GOT3 (cell line): ENCODE data around the gene BCAP29.
"Not testable (repeated sequence)": the region's sequence is repeated elsewhere in the genome, so short reads cannot be mapped to it uniquely, and the experiment has no call there.

ENCODE experiments used
- DNase-seq: peaks from one replicate; lab custom pipeline; 2025; ENCODE audit warnings: mixed read lengths; lab: John Stamatoyannopoulos, UW

The BCAP29 gene

DNA sequence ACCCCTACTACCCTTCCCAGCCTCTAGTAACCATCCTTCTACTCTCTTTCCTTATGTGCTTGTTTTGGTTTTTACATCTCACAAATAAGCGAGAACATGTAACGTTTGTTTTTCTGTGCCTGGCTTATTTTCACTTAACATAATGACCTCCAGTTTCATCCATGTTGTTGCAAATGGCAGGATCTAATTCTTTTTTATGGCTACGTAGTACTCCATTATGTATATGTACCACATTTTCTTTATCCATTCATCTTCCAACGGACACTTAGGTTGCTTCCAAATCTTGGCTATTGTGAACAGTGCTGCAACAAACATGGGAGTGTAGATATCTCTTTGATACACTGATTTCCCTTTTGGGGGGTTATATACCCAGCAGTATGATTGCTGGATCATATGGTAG is 47.0 kb downstream of the BCAP29 start:
- no peak for DNase-seq

DNA sequence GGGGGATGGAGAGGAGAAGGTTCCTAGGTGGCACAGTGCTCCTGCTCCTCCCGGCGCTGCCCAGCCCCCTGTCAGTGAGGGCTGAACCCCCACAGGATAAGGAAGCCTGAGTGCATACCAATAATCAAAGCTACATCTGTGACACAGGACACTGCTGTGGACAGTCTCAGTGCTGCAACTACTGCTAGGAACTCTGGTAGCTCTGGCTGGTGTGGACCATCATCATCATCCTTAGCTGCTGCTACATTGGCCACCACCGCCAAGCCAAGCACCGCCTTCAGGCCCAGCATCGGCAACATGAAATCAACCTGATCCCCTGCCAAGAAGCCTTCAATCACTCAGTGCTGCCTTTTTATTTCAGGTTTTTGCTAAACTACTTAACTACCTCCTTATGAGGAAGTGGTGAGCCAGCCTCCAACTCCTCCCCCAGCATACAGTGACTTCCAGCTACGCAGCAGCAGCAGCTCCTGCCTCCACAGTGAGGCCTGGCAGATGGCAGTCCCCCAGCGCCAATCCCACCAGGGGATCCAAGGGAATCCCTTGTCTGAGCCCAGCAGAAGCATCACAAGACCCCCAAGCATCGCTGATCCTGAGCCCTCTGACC is 48.5 kb downstream of the BCAP29 start:
- no peak for DNase-seq

DNA sequence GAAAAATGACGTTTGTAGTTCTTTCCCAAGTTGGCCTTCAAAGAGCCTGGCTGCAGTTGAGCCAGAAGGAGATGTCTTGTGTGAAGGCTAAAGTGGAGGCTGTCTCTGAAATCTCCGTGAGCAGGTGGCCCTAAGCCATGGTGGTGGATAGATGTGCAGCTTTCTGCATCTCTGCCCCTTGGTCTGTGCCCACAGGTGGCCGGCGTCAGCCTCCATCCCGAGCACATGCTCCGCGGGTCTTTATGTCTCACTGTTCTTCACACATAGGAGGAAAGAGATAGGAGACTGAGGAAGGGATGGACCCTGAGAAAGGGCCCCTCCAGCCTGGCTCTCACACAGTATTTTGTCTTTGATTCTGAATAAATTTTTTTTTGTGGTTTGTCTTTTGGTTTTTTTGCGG is 50.3 kb downstream of the BCAP29 start:
- no peak for DNase-seq

DNA sequence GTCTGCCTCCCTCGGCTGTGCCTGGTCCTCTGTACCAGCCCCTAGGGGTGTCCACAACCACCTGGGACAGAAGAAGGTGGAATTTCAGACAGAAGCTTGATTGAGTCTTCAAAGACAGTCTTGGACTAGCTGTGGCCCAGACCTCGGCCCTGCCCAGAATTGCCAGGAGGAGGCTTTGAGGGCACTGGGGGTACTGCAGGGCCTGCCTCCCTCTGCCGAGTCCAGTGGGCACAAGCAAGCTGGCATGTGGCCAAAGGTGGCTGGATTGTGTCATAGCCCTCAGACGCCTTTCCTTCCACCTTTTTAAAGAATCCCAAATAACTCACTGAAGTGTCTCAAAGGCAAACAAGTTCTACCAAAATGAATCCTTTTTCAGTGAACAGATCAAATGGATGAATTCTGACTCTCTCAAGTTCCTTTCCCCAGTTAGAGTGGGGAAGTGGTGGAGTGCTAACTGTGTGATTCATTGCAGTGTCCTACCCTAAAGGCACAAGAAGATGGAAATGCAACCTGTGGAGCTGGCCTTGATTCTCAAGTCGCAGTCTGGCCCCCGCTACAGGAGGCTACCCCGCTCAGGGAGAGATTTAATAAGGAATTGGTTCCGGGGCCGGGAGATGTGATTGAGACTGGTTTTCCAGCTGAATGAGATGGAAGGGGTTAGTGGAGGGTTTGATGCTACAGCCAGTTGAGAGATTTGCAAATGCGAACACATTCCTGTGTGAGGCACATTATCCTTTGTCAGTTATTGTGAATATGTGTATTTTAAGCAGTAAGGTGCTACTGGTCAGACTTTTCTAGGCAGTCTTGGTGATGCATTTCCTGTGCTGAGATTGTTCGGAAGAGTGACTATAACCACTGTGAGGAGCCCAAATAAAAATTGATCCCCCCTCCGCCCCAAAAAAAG is 51.8 kb downstream of the BCAP29 start:
- DNase-seq, result no peak

DNA sequence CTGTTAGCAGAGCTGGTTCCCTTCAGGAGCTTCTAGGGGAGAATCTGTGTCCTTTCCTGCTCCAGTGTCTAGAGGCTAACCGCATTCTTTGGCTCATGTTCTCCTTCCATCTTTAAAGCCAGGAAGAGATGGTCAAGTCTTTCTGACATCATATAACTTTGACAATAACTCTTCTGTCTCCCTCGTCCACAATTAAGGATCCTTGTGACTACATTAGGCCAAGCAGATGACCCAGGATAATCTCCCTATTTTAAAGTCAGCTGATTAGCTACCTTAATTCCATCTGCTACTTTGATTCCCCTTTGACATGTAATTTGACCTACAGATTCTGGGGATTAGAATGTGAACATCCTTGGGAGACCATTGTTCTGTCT is 52.4 kb downstream of the BCAP29 start:
- DNase-seq, result no peak

DNA sequence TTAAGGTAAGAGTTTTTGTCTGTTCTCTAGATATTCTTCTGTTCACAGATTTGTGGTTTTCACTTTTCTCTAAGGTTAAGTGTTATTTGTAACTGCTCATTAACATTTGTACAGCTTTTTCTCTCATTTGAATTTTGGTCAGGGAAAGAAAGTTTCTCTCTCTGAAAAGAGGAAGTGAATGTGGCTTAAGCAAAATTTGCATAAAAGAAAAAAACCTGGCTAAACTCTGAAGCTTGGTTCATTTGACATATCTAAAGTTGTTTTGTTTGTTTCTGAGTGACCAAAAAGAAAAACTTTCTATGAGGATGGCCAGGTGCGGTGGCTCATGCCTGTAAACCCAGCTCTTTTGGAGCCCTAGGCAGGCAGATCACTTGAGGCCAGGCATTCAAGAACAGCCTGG is 58.5 kb downstream of the BCAP29 start:
- DNase-seq, result no peak

DNA sequence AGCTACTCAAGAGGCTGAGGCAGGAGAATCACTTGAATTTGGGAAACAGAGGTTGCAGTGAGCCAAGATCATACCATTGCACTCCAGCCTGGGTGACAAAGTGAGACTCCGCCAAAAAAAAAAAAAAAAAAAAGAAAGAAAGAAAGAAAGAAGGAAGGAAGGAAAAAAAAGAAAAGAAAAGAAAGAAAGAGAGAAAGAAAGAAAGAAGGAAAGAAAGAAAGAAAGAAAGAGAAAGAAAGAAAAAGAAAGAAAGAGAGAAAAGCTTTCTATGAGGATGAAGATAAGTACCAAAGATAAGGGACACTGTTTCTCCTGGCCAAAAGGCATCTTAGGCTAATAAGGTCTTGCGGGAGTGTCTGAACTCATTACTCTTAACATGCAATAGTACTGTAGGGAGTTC is 59.0 kb downstream of the BCAP29 start:
- DNase-seq, result not testable (repeated sequence)

DNA sequence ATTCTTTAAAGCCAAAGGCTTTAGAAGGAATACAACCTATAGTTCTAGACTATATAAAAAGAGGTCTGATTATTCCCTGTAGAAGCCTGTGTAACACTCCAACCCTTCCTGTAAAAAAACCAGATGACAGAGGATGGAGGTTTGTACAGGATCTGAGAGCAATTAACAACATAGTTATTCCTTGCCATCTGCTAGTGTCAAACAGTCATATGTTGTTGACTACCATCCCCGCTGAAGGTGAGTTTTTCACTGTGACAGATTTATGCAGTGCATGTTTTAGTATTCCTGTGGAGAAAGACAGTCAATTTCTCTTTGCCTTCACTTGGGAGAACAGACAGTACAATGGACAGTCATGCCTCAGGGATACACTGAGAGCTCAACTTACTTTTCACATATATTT is 61.6 kb downstream of the BCAP29 start:
- DNase-seq, result no peak

DNA sequence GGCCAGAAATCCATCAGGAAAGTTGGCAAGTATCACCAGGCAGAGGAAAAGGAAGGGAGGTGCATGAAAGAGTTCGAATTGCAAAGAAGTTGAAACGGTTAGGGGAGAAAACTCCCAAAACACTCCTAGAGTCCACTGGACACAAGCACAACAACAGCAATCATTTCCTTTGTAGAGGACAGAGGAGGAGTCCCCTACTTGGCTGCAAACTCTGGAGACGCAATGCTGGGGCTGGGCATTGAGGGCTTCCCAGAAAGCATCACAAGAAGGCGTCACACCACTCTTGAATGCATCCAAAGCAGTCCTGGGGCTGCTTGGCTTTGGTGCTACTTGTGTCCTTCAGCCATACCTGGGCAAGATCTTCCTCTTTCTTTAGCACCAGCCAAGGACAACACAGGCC is 62.5 kb downstream of the BCAP29 start:
- DNase-seq, result no peak

DNA sequence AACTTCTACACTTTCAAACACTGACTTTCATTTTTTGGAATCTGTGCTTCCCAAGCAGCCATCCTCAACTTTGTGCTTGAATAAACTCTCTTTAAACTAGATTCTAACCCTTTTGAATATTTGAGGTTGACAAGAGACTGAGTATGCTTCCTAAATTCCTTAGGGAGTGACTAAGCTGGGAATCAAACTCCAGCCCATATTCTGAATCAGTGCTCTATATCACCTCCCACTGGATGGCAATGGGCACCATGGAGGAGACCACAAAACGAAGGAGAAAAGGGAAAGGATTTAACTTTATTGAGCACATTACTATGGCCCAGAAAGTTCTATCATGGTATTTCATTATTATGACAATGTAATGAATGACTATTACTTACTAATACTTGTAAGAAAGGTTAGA is 63.4 kb downstream of the BCAP29 start:
- no peak for DNase-seq

DNA sequence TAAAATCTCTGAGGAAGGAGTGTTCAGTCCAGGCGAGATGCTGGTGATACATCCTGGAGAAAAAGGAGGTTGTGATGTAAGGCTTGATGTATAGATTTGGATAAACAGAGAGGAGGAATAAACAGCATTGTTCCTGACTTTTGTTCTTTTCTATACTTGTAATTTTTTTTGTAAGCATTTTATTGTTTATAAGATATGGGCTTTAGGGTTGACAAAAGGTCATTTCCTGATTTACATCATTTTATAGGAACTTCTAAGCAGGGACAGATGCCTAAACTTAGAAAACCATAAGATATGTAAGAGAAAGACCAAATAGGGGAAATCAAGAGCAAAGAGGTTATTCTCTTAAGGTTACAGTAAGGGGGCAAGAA is 63.9 kb downstream of the BCAP29 start:
- no peak for DNase-seq

DNA sequence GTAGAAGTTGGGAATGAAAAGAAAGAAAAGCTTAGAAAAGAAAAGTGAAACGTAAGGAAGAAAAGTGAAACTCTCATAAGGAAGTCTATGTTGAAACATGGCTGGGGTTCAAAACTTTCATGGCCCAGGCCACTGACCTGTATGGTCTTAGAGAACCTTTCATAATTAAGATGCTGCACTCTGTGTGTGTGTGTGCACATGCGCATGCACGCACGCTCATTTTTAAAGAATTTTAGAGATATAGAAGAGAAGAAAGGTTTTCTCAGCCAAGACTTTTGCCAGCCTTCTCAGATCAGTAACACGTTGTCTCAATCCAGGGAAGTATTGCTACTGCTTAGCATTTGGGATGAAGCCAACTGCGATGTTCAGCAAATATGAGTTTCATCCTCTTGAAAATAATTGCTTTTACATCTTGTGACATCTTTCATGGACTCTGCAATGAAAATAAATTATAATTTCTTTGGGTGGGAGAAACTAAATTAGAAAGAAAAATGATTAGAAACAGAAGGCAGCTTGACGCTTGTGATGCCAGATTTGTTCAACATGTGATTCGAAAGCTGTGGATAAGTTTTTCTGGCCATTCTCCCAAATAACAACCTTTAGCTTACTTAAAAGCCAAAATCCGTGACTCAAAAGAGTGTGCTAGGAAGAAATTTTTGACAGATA is 64.4 kb downstream of the BCAP29 start:
- DNase-seq, result no peak

DNA sequence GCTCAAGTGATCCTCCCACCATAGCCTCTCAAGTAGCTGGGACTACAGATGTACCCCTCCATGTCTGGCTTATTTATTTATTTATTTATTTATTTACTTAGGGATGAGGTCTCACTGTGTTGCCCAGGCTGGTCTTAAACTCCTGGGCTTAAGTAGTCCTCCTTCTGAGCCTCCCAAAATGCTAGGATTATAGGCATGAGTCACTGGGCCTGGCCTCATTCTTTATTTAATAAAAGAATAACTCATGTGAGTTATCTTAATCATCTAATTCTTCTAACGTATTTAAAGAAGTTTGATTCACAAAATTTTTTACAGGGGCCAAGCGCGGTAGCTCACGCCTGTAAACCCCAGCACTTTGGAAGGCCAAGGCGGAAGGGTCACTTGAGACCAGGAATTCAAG is 72.6 kb downstream of the BCAP29 start:
- DNase-seq, result no peak

DNA sequence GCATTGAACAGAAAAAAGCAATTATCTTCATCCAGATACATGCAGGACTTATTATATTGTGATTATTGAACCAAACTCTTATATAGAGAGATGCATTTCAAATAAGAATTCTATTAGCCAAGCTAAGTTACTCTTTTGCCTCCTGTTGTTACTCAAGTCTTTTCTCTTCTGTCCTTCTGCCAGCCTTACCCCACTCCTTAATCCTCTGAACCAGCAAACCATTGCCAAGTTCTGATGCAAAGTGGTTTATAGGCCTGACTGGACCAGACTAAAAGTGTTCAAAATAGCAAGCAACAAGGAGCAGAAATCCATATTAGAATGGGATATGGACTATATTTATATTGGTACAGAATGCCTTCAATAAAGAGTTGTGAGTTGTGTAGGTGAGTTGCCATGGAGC is 78.4 kb downstream of the BCAP29 start:
- no peak for DNase-seq

DNA sequence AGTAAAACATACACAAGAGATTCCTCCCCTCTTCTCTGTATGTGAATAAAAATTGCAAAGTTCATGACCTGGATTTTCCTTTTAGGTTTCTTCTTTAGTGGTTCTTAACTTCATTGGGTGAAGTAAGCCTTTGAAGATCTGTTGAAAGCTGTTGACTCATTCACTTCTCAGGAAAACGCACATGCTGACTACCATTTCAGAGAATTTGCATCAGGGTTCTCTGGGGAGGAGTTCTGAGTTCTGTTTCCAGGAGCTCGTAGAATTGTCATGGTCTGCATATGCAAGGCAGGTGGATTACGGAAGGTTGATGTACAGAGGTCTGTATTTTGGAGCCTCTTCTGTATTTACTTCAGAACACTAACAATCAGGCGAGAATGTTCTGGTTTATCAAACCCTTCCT is 79.6 kb downstream of the BCAP29 start:
- DNase-seq, result no peak

DNA sequence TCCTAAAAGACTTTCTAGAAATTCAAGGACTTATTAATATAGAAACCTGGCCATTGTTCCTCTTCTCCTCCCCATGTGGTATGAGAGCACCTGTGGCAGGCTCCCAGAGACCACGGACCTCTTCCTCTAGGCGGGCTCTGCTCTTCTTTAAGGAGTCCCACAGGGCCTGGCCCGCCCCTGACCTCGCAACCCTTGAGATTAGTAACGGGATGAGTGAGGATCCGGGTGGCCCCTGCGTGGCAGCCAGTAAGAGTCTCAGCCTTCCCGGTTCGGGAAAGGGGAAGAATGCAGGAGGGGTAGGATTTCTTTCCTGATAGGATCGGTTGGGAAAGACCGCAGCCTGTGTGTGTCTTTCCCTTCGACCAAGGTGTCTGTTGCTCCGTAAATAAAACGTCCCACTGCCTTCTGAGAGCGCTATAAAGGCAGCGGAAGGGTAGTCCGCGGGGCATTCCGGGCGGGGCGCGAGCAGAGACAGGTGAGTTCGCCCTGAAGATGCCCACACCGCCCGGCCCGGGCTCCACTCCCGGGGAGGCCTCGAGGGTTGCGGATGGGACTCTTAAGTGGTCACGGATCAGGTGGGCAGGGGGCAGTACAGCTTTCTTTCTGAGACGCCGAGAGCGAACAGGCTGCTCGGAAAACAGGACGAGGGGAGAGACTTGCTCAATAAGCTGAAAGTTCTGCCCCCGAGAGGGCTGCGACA is 80.5 kb downstream of the BCAP29 start, which contains the start of gene SLC26A4:
SLC26A4 (plus strand) TSS at position 448 of the 700 bp plus-strand sequence. CDS start 814 bp downstream, outside the sequence.
- no peak for DNase-seq

DNA sequence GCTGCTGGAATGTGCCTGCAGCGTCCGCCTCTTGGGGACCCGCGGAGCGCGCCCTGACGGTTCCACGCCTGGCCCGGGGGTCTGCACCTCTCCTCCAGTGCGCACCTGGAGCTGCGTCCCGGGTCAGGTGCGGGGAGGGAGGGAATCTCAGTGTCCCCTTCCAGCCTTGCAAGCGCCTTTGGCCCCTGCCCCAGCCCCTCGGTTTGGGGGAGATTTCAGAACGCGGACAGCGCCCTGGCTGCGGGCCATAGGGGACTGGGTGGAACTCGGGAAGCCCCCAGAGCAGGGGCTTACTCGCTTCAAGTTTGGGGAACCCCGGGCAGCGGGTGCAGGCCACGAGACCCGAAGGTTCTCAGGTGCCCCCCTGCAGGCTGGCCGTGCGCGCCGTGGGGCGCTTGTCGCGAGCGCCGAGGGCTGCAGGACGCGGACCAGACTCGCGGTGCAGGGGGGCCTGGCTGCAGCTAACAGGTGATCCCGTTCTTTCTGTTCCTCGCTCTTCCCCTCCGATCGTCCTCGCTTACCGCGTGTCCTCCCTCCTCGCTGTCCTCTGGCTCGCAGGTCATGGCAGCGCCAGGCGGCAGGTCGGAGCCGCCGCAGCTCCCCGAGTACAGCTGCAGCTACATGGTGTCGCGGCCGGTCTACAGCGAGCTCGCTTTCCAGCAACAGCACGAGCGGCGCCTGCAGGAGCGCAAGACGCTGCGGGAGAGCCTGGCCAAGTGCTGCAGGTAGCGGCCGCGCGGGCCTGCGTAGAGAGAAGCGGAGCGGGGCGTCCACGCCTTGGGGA is 81.2 kb downstream of the BCAP29 start:
- no peak for DNase-seq

DNA sequence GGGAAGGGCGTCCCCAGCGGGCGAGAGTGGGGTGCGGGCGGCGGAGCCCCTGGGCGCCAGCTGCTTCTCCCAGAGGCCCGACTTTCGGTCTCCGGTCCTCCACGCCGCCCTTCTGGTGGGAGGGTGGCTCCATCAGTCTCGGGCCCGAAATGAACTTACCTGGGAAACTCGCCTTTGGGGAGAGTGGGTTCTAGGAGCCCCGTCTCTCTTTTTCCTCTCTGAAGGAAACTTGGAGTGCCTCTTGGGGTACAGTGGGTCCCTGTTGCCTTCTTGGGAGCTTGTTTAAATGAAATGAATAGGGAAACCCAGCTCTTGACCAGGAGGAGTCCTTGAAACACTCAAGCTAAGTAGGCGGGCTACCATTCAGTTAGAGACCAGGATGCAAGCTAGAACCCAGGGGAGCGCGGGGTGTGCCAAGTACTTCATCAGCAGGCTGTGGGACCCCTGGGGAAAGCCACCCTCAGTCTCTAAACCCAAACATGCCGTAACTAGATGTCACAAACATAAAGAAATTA is 81.9 kb downstream of the BCAP29 start:
- DNase-seq, result no peak

DNA sequence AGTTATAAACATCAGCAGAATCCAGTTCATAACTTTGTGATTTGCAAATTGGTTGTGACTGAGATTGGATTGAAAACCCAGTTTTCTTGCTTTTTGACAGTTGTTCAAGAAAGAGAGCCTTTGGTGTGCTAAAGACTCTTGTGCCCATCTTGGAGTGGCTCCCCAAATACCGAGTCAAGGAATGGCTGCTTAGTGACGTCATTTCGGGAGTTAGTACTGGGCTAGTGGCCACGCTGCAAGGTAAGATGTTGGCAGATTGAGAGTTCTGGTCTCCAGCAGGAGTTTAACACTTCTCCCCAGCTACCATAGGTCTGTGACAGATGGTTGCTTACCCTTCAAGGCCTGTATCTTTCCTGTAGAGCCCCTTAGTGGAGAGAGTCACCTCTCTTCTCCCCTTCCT is 83.2 kb downstream of the BCAP29 start:
- DNase-seq, result no peak

DNA sequence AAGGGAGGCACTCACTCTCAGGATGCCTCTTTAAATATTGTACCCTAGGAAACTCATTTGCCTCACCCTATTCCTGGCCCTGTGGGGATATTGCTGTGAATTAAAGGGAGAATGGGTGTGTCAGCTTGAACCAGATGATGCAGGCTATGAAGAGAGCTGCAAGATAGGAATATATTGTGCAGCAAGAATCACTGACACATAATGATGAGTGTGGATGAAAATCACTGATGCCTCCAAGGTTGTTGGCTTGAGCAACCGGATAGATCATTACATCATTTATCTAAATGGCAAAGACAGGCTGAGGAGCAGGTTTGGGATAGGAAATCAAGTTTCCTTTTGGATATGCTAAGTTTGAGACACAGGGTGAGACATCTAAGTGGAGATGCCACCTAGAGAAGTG is 86.7 kb downstream of the BCAP29 start:
- DNase-seq, result no peak

DNA sequence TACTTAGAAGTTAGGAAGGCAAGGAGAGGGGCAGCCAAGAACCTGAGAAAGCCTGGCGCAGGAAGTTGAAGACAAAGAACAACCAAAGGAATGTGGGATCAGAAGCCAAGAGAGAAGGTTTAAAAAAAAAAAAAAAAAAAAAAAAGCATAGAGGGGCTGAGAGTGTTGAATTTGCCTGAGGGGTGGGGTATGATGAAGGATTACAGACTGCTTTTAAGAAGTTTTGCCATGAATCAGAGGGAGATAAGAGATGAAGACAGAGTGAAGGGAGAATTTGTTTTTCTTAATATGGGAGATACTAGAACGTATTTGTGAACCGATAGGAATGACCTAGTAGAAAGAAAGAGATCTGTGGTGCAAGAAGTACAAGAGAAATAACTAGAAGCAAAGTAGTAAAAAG is 87.3 kb downstream of the BCAP29 start:
- no peak for DNase-seq
